Cardiac muscle cell (in vitro differentiated cells and primary cell): ENCODE measurements around the gene CACNA2D3. TPM values are rescaled to one million over a fixed set of nuclear protein-coding genes. Genes with fewer than 3 reads are reported as not detected.

Experiments used
- DNase-seq, 2 donors: peaks; one replicate each; pipeline versions ENCODE4 v3.0.0 to v3.0.0-alpha.2; 2010 to 2017; ENCODE audit warnings: low read depth in 1 of 2, low spot score in 1 of 2
- H3K27ac ChIP-seq: fragments of 200-600 bp; sonication (generic); 2 replicates; pipeline ENCODE4 v1.5.1; 2016
- H3K27me3 ChIP-seq: fragments of 200-600 bp; sonication (generic); 2 replicates; pipeline ENCODE4 v1.6.0; 2016; ENCODE audit warnings: control low read depth
- H3K36me3 ChIP-seq: fragments of 200-600 bp; sonication (generic); 2 replicates; pipeline ENCODE4 v1.5.1; 2016; ENCODE audit warnings: control low read depth
- H3K4me1 ChIP-seq: fragments of 200-600 bp; sonication (generic); 2 replicates; pipeline ENCODE4 v1.8.1; 2017; ENCODE audit warnings: low read depth, mild to moderate bottlenecking, mixed run types
- H3K4me3 ChIP-seq: fragments of 200-600 bp; sonication (generic); 2 replicates; pipeline ENCODE4 v1.5.1; 2016; ENCODE audit warnings: mild to moderate bottlenecking
- H3K9me3 ChIP-seq: fragments of 200-600 bp; sonication (generic); 2 replicates; pipeline ENCODE4 v1.5.1; 2017; ENCODE audit warnings: low read depth, mild to moderate bottlenecking, control low read depth
- polyA plus RNA-seq: library from polyadenylated mRNA; unstranded; fragments of >200 nt; fragmentation: Nextera tagmentation; extraction: Ambion mirVana; gene quantifications from 2 replicates; pipeline ENCODE4 v1.2.1, GENCODE V29; 2016
- total RNA-seq: library from RNA; depleted of rRNA; stranded (reverse); fragments of >200 nt; gene quantifications from 2 replicates; pipeline ENCODE4 v1.2.3, GENCODE V29; 2016
- TF ChIP-seq, protein P1 (sequence below): IDR thresholded peaks from 2 replicates; pipeline ENCODE4 v1.5.1; 2012; ENCODE audit warnings: low read depth, mild to moderate bottlenecking, low read length

The CACNA2D3 gene
- total and polyA plus RNA-seq, 2 experiments from 2014 or later, result 0.45 to 0.59 TPM

DNA sequence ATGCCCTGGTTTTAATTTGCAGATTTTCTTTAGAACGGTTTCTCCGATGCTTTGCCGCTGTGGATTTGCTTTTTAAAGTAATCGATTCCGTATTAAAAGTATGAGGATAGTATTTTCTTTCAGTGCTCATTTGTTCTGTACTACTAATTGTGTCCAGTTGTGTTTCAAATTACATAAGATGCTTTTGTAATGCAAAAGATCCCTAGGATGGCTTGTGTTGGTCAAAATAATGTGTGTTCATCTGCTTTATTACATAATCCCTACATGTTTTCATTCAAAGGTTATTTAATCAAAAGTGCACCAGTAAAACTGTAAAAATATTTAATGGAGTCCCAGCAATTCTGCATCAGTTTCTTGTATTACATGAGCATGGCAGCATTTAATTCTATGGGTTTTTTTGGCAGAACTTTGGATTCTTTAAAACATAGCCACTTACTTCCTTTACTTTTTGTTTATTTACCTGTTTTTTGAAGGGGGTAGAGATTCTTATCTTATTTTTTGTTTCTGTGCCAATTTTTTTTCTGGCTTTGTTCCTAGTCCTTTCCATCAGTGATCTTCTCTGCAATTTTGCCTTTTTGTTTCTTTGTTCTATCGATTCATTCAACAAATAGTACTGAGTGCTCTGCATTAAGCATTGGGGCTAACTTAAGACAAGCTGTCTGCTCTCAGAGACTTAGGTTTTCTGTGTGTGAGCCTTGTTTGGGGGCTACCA lies 452.7 kb downstream of the CACNA2D3 start:
- no peak for DNase-seq
- peaks cover 19% of the 10 kb centered on the region for H3K4me1 ChIP-seq
- TF ChIP-seq, protein P1, sequence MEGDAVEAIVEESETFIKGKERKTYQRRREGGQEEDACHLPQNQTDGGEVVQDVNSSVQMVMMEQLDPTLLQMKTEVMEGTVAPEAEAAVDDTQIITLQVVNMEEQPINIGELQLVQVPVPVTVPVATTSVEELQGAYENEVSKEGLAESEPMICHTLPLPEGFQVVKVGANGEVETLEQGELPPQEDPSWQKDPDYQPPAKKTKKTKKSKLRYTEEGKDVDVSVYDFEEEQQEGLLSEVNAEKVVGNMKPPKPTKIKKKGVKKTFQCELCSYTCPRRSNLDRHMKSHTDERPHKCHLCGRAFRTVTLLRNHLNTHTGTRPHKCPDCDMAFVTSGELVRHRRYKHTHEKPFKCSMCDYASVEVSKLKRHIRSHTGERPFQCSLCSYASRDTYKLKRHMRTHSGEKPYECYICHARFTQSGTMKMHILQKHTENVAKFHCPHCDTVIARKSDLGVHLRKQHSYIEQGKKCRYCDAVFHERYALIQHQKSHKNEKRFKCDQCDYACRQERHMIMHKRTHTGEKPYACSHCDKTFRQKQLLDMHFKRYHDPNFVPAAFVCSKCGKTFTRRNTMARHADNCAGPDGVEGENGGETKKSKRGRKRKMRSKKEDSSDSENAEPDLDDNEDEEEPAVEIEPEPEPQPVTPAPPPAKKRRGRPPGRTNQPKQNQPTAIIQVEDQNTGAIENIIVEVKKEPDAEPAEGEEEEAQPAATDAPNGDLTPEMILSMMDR, result no peak

DNA sequence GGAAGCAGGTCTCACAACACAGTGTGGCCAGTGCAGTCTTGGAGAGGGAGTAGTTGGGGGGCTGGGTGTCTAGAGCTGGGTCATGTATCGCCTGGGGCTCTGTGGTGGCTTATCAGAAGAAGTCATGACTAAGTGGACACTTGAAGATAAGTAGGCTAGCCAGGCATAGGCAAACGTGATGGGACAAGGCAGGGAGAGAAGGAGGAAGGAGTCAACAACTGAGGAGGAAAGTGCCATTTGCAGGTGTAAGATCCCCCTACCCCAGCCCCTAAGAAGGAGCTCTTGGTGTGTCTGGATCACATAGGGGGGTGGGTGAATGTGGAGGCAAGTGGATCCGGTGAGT lies 453.2 kb downstream of the CACNA2D3 start:
- H3K27ac ChIP-seq, result no peak overlapping the region
- peaks cover 16% of the 10 kb centered on the region for H3K27me3 ChIP-seq
- H3K4me1 ChIP-seq, result peaks cover 19% of the 10 kb centered on the region
- H3K9me3 ChIP-seq, result no peaks in the 10 kb centered on the region
- TF ChIP-seq, protein P1, result no peak
- no peaks in the 10 kb centered on the region for H3K36me3 ChIP-seq
- H3K4me3 ChIP-seq, result no peak overlapping the region
- peak in 1 of 2 donors; percentile 71 for DNase-seq

More for the DNA sequence above, 452.7 kb downstream of the CACNA2D3 start:
- Histone ChIP-seq H3K27ac (no peak overlapping the region), H3K4me3 (no peak overlapping the region), H3K36me3 (no peaks in the 10 kb centered on the region), H3K9me3 (no peaks in the 10 kb centered on the region), H3K27me3 (peaks cover 14% of the 10 kb centered on the region)

DNA sequence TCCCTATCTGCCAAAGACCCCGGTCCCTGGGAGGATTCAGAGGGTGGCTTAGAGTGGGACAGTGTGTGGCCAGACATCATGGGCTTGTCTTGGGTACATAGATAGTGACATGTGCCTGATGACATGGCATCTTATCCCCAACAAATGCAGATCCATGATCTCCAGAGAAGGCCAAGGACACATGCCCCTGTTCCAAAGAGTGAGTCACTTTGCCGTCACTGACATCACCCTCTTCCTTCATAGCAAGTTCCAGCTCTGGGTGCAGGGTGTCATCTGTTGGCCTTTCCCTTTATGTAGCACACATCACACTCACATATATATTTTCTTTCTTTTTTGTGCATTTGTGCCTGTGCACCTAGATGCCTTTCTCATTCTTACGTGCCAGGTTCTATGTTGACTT lies 455.0 kb downstream of the CACNA2D3 start:
- H3K27me3 ChIP-seq, result peaks cover 22% of the 10 kb centered on the region
- TF ChIP-seq, protein P1, result no peak
- no peak overlapping the region for H3K27ac ChIP-seq
- no peaks in the 10 kb centered on the region for H3K36me3 ChIP-seq
- H3K4me3 ChIP-seq, result no peak overlapping the region
- no peaks in the 10 kb centered on the region for H3K9me3 ChIP-seq
- H3K4me1 ChIP-seq, result peaks cover 19% of the 10 kb centered on the region
- DNase-seq, result no peak

DNA sequence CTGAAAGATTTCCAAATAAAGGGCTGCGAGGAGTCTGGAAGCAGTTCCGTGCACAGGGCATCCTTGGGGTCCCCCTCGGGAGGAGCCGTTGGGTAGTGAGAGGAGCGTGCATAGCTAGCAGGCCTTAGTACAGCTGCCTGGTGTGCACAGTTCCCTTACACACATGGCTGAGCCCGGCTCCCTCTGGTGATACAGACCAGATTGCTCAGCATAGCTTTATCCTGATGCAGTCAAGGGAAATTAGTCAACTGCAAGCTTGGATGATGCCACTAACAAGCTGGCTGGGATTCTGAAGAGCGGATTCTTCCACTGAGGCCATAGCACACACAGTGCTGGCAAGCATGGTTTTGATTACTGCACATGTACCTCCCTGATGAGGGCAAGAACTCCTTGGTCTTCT lies 456.1 kb downstream of the CACNA2D3 start:
- H3K4me1 ChIP-seq, result peaks cover 19% of the 10 kb centered on the region
- no peaks in the 10 kb centered on the region for H3K9me3 ChIP-seq
- H3K4me3 ChIP-seq, result no peak overlapping the region
- TF ChIP-seq, protein P1, result no peak
- H3K36me3 ChIP-seq, result no peaks in the 10 kb centered on the region
- peak in 1 of 2 donors; percentile 7 for DNase-seq
- peaks cover 29% of the 10 kb centered on the region for H3K27me3 ChIP-seq
- no peak overlapping the region for H3K27ac ChIP-seq

DNA sequence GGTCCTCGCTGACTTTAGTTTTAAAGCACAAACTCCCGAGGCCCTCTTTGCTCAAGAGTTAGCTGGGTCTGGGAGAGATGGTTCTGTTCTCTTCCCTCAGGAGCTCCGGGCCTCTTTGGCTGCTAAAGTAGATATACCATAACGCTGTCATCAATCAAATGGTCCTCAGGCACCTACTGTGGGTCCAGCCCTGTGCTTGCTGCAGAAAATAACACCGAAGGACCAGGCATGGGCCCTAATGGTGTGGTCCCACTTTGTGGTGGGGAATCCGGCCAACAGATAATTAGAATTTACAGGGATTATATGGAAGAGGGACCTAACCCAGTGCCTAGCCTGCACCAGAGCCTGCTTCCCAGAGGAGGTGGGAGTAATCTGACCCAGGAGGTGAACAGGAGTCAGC lies 458.1 kb downstream of the CACNA2D3 start:
- no peak overlapping the region for H3K4me3 ChIP-seq

More for the DNA sequence above, 458.1 kb downstream of the CACNA2D3 start:
- H3K9me3 ChIP-seq, result no peaks in the 10 kb centered on the region
- TF ChIP-seq, protein P1, result no peak
- no peaks in the 10 kb centered on the region for H3K36me3 ChIP-seq
- H3K27me3 ChIP-seq, result peaks cover 29% of the 10 kb centered on the region
- DNase-seq, result no peak
- H3K4me1 ChIP-seq, result peaks cover 4% of the 10 kb centered on the region
- no peak overlapping the region for H3K27ac ChIP-seq
